GM18907 (cell line): Measurements from ENCODE around the gene ACADSB.

ENCODE experiments used
- ATAC-seq: cut with Tn5 transposase; IDR thresholded peaks from one replicate; pipeline ENCODE4 v1.9.1; 2021; ENCODE audit warnings: mild to moderate bottlenecking, moderate library complexity; ENCODE audit not compliant: unreplicated experiment

The ACADSB gene

GRCh38 chr10:123001370-123001769 lies 7.4 kb upstream of the ACADSB start:
- ATAC-seq: no peak

- no peak for ATAC-seq
Observed at GRCh38 chr10:123004298-123004697, 4.5 kb upstream of the ACADSB start.

GRCh38 chr10:123007558-123008354 lies 1.1 kb upstream of the ACADSB start:
- ATAC-seq: peak; percentile 43

GRCh38 chr10:123009105-123009820 lies 457 bp downstream of the ACADSB start:
- peak; percentile 15 for ATAC-seq

- no peak for ATAC-seq
Observed at GRCh38 chr10:123011987-123012386, 3.2 kb downstream of the ACADSB start.

GRCh38 chr10:123013456-123014419 lies 4.9 kb downstream of the ACADSB start:
- no peak for ATAC-seq

- ATAC-seq: no peak
Observed at GRCh38 chr10:123014772-123015171, 6.0 kb downstream of the ACADSB start.

GRCh38 chr10:123016228-123016627 lies 7.4 kb downstream of the ACADSB start:
- ATAC-seq: no peak

- ATAC-seq: no peak
Observed at GRCh38 chr10:123017421-123018165, 8.8 kb downstream of the ACADSB start.

GRCh38 chr10:123018531-123018930 lies 9.7 kb downstream of the ACADSB start:
- ATAC-seq: no peak

GRCh38 chr10:123019264-123019663 lies 10.5 kb downstream of the ACADSB start:
- ATAC-seq: no peak

- no peak for ATAC-seq
Observed at GRCh38 chr10:123019941-123020703, 11.3 kb downstream of the ACADSB start.

GRCh38 chr10:123021517-123021916 lies 12.7 kb downstream of the ACADSB start:
- ATAC-seq: no peak

- no peak for ATAC-seq
Observed at GRCh38 chr10:123024540-123024939, 15.7 kb downstream of the ACADSB start.

- no peak for ATAC-seq
Observed at GRCh38 chr10:123026302-123026701, 17.5 kb downstream of the ACADSB start.

GRCh38 chr10:123027861-123028260 lies 19.1 kb downstream of the ACADSB start:
- no peak for ATAC-seq

GRCh38 chr10:123031124-123031523 lies 22.3 kb downstream of the ACADSB start:
- no peak for ATAC-seq

GRCh38 chr10:123034332-123034731 lies 25.5 kb downstream of the ACADSB start:
- no peak for ATAC-seq

GRCh38 chr10:123035467-123036086 lies 26.8 kb downstream of the ACADSB start:
- no peak for ATAC-seq
